Skeletal muscle satellite cell (primary cell): Measurements from ENCODE around the gene ACADM. TPM values are rescaled to one million over a fixed set of nuclear protein-coding genes. Genes with fewer than 3 reads are reported as not detected.
"Not testable (repeated sequence)": the region's sequence is repeated elsewhere in the genome, so short reads cannot be mapped to it uniquely, and the experiment has no call there.

Experiments used
- H3K27me3 ChIP-seq: 2 replicates; pipeline ENCODE4 v1.7.0; 2013; ENCODE audit warnings: low read length; ENCODE audit not compliant: control insufficient read depth, insufficient read depth
- H3K36me3 ChIP-seq: 2 replicates; pipeline ENCODE4 v1.7.0; 2013; ENCODE audit warnings: mild to moderate bottlenecking, control low read depth, low read length; ENCODE audit not compliant: insufficient read depth
- H3K4me1 ChIP-seq: 2 replicates; pipeline ENCODE4 v1.7.0; 2013; ENCODE audit warnings: low read length; ENCODE audit not compliant: control insufficient read depth, insufficient read depth
- H3K4me2 ChIP-seq: 2 replicates; pipeline ENCODE4 v1.7.0; 2013; ENCODE audit warnings: mild to moderate bottlenecking, low read length
- H3K4me3 ChIP-seq: 2 replicates; pipeline ENCODE4 v1.7.0; 2013; ENCODE audit warnings: low read length
- H3K9ac ChIP-seq: 2 replicates; pipeline ENCODE4 v1.7.0; 2013; ENCODE audit warnings: mild to moderate bottlenecking, low read depth, low read length, moderate library complexity
- H3K9me3 ChIP-seq: replicated peaks from 2 replicates; pipeline ENCODE4 v1.7.0; 2013; ENCODE audit warnings: mild to moderate bottlenecking, control low read depth, low read length
- small RNA-seq: library from RNA; depleted of rRNA; stranded (forward); fragments of <200 nt; gene quantifications from one replicate; pipeline ENCODE3, GENCODE V24; 2012

ACADM gene

GRCh38 chr1:75796376-75797272 lies 72.1 kb downstream of the ACADM start, which contains the start of gene MSH4:
Gene MSH4, plus strand, starts transcription at chr1:75796882. Its CDS starts 104 bp downstream, at chr1:75796986.
- Histone ChIP-seq H3K4me2 (no peak within 1 kb of the TSS), H3K9ac (no peak within 1 kb of the TSS), H3K36me3 (peaks cover 63% of the 10 kb centered on the region), H3K27me3 (no peaks in the 10 kb centered on the region), H3K4me3 (no peak within 1 kb of the TSS), H3K4me1 (no peaks in the 10 kb centered on the region), H3K9me3 (no peaks in the 10 kb centered on the region)

- Histone ChIP-seq H3K4me1 (no peaks in the 10 kb centered on the region), H3K9me3 (no peaks in the 10 kb centered on the region), H3K4me3 (no peak overlapping the region), H3K36me3 (peaks cover 57% of the 10 kb centered on the region), H3K9ac (no peak overlapping the region), H3K27me3 (no peaks in the 10 kb centered on the region), H3K4me2 (no peak overlapping the region)
Observed at GRCh38 chr1:75797273-75797588, 72.7 kb downstream of the ACADM start.

- Histone ChIP-seq H3K9ac (no peak overlapping the region), H3K36me3 (peaks cover 52% of the 10 kb centered on the region), H3K27me3 (no peaks in the 10 kb centered on the region), H3K4me2 (no peak overlapping the region), H3K9me3 (no peaks in the 10 kb centered on the region), H3K4me3 (no peak overlapping the region), H3K4me1 (no peaks in the 10 kb centered on the region)
Observed at GRCh38 chr1:75797606-75798216, 73.2 kb downstream of the ACADM start.

GRCh38 chr1:75801480-75801879 lies 77.0 kb downstream of the ACADM start:
- H3K27me3 ChIP-seq, H3K9me3 ChIP-seq, H3K4me3 ChIP-seq, H3K9ac ChIP-seq, H3K4me1 ChIP-seq, H3K4me2 ChIP-seq: not testable (repeated sequence)
- peaks cover 14% of the 10 kb centered on the region for H3K36me3 ChIP-seq

GRCh38 chr1:75808921-75809320 lies 84.4 kb downstream of the ACADM start:
- no peak overlapping the region for H3K9ac ChIP-seq
- H3K9me3 ChIP-seq, result no peaks in the 10 kb centered on the region
- H3K4me3 ChIP-seq, result no peak overlapping the region
- no peaks in the 10 kb centered on the region for H3K27me3 ChIP-seq
- peaks cover 11% of the 10 kb centered on the region for H3K4me1 ChIP-seq
- no peaks in the 10 kb centered on the region for H3K36me3 ChIP-seq
- H3K4me2 ChIP-seq, result no peak overlapping the region

- H3K4me2 ChIP-seq, H3K36me3 ChIP-seq, H3K4me3 ChIP-seq, H3K27me3 ChIP-seq, H3K9me3 ChIP-seq, H3K9ac ChIP-seq: not testable (repeated sequence)
- peaks cover 11% of the 10 kb centered on the region for H3K4me1 ChIP-seq
Observed at GRCh38 chr1:75810113-75810512, 85.6 kb downstream of the ACADM start.

- no peaks in the 10 kb centered on the region for H3K27me3 ChIP-seq
- no peaks in the 10 kb centered on the region for H3K36me3 ChIP-seq
- peaks cover 11% of the 10 kb centered on the region for H3K4me1 ChIP-seq
- H3K9me3 ChIP-seq, result no peaks in the 10 kb centered on the region
- H3K9ac ChIP-seq, result no peak overlapping the region
- no peak overlapping the region for H3K4me3 ChIP-seq
- no peak overlapping the region for H3K4me2 ChIP-seq
Observed at GRCh38 chr1:75811211-75811981, 86.9 kb downstream of the ACADM start.

- no peak overlapping the region for H3K9ac ChIP-seq
- peaks cover 11% of the 10 kb centered on the region for H3K4me1 ChIP-seq
- no peaks in the 10 kb centered on the region for H3K9me3 ChIP-seq
- no peak overlapping the region for H3K4me3 ChIP-seq
- H3K27me3 ChIP-seq, result no peaks in the 10 kb centered on the region
- H3K36me3 ChIP-seq, result no peaks in the 10 kb centered on the region
- H3K4me2 ChIP-seq, result no peak overlapping the region
Observed at GRCh38 chr1:75812065-75812464, 87.6 kb downstream of the ACADM start.

Small RNAs within 50 kb of the gene (small RNA-seq; reads per million reads assigned to genes)
- not detected for gene SNORD45A
- not detected for gene SNORD45B
- not detected for gene SNORD45C
